KBM-7 (cell line): Measurements from ENCODE around the gene CEP295NL.
"Not testable (repeated sequence)": the region's sequence is repeated elsewhere in the genome, so short reads cannot be mapped to it uniquely, and the experiment has no call there.

Experiments
- DNase-seq: peaks from one replicate; pipeline ENCODE4 v3.0.0-alpha.2; 2015
- in situ Hi-C: fragments of 300-500 bp; cut with MboI; formaldehyde crosslinking; loops from 2 replicates; pipeline ENCODE4 v1.14.3; 2020; ENCODE audit warnings: low sequenced_read_pairs, low pct_unique_long_range_greater_than_20kb, mixed read lengths

Gene CEP295NL

GRCh38 chr17:78876094-78876597 lies 26.9 kb downstream of the CEP295NL start:
- no peak for DNase-seq
- in situ Hi-C loops: no loop called here

GRCh38 chr17:78875363-78876093 lies 27.5 kb downstream of the CEP295NL start:
- in situ Hi-C loops: no loop called here
- DNase-seq: peak; percentile 41

GRCh38 chr17:78873519-78874340 lies 29.3 kb downstream of the CEP295NL start:
- in situ Hi-C loops: loop anchor here (25.0 kb wide), 1 partner anchor 89 kb away; no protein-coding TSS in a partner anchor
- DNase-seq: no peak

GRCh38 chr17:78872486-78872885 lies 30.5 kb downstream of the CEP295NL start:
- no peak for DNase-seq

GRCh38 chr17:78870621-78871020 lies 32.4 kb downstream of the CEP295NL start:
- no peak for DNase-seq
- in situ Hi-C loops: loop anchor here (25.0 kb wide), 1 partner anchor 92 kb away; no protein-coding TSS in a partner anchor

More at GRCh38 chr17:78872486-78872885, 30.5 kb downstream of the CEP295NL start:
- in situ Hi-C loops: loop anchor here (25.0 kb wide), 1 partner anchor 90 kb away; no protein-coding TSS in a partner anchor

GRCh38 chr17:78868391-78868790 lies 34.6 kb downstream of the CEP295NL start:
- no peak for DNase-seq
- in situ Hi-C loops: loop anchor here (25.0 kb wide), 1 partner anchor 94 kb away; no protein-coding TSS in a partner anchor

GRCh38 chr17:78867046-78867445 lies 36.0 kb downstream of the CEP295NL start:
- in situ Hi-C loops: loop anchor here (25.0 kb wide), 1 partner anchor 95 kb away; no protein-coding TSS in a partner anchor
- DNase-seq: not testable (repeated sequence)

GRCh38 chr17:78865682-78866390 lies 37.2 kb downstream of the CEP295NL start:
- DNase-seq: peak; percentile 80
- in situ Hi-C loops: loop anchor here (25.0 kb wide), 1 partner anchor 96 kb away; no protein-coding TSS in a partner anchor

- no peak for DNase-seq
- in situ Hi-C loops: loop anchor here (25.0 kb wide), 1 partner anchor 98 kb away; no protein-coding TSS in a partner anchor
These were observed 38.9 kb downstream of the CEP295NL start for GRCh38 chr17:78864117-78864516.

GRCh38 chr17:78862073-78863023 lies 40.7 kb downstream of the CEP295NL start:
- DNase-seq: no peak
- in situ Hi-C loops: loop anchor here (25.0 kb wide), 1 partner anchor 100 kb away; no protein-coding TSS in a partner anchor

- DNase-seq: no peak
- in situ Hi-C loops: loop anchor here (25.0 kb wide), 1 partner anchor 101 kb away; no protein-coding TSS in a partner anchor
These were observed 41.8 kb downstream of the CEP295NL start for GRCh38 chr17:78861229-78861628.

- no peak for DNase-seq
- in situ Hi-C loops: loop anchor here (25.0 kb wide), 1 partner anchor 103 kb away; no protein-coding TSS in a partner anchor
These were observed 44.0 kb downstream of the CEP295NL start for GRCh38 chr17:78859051-78859450.

- DNase-seq: no peak
- in situ Hi-C loops: loop anchor here (25.0 kb wide), 1 partner anchor 105 kb away; no protein-coding TSS in a partner anchor
These were observed 45.7 kb downstream of the CEP295NL start for GRCh38 chr17:78857266-78857665.

- no peak for DNase-seq
- in situ Hi-C loops: loop anchor here (25.0 kb wide), 1 partner anchor 107 kb away; no protein-coding TSS in a partner anchor
These were observed 47.3 kb downstream of the CEP295NL start for GRCh38 chr17:78855561-78856165.

- in situ Hi-C loops: loop anchor here (25.0 kb wide), 1 partner anchor 108 kb away; no protein-coding TSS in a partner anchor
- no peak for DNase-seq
These were observed 48.5 kb downstream of the CEP295NL start for GRCh38 chr17:78854508-78854907.

- in situ Hi-C loops: loop anchor here (25.0 kb wide), 1 partner anchor 108 kb away; no protein-coding TSS in a partner anchor
These were observed 49.0 kb downstream of the CEP295NL start for GRCh38 chr17:78853926-78854394.

GRCh38 chr17:78852709-78853121 lies 50.3 kb downstream of the CEP295NL start:
- in situ Hi-C loops: loop anchor here (25.0 kb wide), 1 partner anchor 110 kb away; no protein-coding TSS in a partner anchor
- no peak for DNase-seq

More at GRCh38 chr17:78853926-78854394, 49.0 kb downstream of the CEP295NL start:
- DNase-seq: no peak
